ENCODE results near the gene INTS1.

Gene INTS1, protein sequence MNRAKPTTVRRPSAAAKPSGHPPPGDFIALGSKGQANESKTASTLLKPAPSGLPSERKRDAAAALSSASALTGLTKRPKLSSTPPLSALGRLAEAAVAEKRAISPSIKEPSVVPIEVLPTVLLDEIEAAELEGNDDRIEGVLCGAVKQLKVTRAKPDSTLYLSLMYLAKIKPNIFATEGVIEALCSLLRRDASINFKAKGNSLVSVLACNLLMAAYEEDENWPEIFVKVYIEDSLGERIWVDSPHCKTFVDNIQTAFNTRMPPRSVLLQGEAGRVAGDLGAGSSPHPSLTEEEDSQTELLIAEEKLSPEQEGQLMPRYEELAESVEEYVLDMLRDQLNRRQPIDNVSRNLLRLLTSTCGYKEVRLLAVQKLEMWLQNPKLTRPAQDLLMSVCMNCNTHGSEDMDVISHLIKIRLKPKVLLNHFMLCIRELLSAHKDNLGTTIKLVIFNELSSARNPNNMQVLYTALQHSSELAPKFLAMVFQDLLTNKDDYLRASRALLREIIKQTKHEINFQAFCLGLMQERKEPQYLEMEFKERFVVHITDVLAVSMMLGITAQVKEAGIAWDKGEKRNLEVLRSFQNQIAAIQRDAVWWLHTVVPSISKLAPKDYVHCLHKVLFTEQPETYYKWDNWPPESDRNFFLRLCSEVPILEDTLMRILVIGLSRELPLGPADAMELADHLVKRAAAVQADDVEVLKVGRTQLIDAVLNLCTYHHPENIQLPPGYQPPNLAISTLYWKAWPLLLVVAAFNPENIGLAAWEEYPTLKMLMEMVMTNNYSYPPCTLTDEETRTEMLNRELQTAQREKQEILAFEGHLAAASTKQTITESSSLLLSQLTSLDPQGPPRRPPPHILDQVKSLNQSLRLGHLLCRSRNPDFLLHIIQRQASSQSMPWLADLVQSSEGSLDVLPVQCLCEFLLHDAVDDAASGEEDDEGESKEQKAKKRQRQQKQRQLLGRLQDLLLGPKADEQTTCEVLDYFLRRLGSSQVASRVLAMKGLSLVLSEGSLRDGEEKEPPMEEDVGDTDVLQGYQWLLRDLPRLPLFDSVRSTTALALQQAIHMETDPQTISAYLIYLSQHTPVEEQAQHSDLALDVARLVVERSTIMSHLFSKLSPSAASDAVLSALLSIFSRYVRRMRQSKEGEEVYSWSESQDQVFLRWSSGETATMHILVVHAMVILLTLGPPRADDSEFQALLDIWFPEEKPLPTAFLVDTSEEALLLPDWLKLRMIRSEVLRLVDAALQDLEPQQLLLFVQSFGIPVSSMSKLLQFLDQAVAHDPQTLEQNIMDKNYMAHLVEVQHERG (N-terminal part only)

DNA sequence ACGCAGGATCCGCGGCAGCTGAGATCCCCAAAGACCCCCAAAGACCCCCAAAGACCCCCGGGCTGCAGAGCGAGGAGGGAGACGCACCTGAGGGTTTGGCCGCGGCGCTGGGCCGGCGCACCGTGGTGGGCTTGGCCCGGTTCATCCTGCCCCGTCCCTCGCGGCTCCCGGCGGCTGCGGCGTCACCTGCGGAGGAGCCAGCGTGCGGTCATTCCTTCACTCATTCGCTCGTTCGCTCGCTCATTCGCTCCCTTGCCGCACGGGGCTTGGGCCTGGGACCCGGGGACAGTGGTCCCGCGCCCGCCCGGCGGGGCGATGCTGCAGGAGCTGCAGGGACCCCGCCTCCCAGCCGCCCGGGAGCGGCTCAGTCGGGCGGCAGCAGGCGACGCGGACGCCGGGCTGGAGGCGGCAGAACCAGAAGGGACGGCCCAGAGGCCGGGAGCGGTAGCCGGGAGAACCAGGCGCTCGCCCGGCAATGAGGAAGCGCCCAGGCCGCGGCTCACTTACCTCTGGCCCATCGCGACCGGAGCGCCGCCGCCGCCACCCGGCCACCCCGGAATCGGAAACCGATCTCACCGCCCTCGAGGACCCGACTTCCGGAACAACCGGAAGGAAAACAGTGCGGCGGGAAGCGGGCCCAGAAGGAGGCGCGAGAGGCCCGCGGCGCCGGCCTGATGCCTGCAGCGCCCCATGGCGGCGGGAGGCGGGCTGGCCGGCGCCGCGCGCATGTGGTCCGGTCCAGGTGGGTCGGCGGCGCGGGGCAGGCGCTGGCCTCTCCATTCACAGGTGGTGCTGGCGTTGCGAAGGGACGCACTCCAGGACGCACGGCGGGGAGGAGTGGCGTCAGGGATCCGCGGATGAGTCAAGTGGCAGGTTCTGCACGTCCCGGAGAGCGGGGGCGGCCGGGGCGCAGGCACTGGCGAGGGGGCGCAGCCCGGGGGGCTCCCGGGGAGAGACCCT is at the start of gene INTS1:
Gene INTS1, minus strand, starts transcription at position 574 of the 960 bp plus-strand sequence. Its CDS starts 429 bp downstream, at position 145.
- DNase-seq = peak; percentile 95

DNA sequence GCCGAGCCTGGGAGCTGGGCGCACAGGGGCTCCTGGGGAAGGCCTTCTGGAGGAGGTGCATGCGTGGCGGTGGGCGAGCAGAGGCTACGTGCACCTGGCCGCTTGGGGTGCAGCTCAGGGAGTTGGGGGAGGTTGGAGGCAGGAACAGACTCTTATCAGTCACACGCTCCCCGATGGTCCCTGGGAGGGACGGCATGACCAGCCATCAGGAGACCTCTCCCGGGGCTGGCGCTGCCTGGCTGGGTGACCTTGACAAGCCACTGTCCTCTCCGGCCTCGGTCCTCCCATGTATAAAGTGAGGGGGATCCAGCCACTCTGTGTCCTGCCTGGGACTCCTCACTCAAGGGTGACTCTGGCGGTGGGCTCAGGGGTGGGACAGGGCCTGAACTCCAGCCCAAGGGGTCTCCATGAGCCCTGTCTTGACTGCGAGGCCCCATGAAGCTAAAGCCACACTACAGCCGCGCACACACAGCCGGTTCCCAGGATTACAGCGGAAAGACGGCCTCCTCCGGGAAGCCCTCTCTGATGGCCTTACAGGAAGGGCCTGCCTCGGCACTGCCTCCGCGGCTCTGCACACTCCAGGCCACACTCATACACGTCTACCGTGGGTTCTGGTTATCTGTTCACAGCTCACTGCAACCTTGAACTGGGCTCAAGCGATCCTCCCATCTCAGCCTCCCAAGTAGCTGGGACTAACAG is 49.5 kb upstream of the INTS1 start:
- no peak for DNase-seq

- DNase-seq = no peak
Measured at GRCh38 chr7:1552200-1552599, 48.0 kb upstream of the INTS1 start.

DNA sequence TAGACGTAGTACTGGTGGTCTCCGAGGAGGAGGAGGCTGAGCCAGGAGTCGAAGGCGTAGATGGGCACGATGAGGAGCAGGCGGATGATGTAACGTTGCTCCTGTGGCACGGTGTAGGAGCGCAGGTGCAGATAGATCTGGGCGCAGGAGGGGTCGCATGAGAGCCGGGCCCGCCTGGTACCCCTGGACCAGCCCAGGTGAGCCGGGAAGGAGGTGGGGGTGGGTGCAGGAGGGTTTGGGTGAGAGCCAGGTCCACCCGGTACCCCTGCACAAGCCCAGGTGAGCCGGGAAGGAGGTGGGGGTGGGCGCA is 46.6 kb upstream of the INTS1 start:
- DNase-seq = no peak

GRCh38 chr7:1550005-1550845 is 46.0 kb upstream of the INTS1 start:
- DNase-seq = no peak

- DNase-seq = no peak
Measured at GRCh38 chr7:1549357-1550004, 45.3 kb upstream of the INTS1 start.

DNA sequence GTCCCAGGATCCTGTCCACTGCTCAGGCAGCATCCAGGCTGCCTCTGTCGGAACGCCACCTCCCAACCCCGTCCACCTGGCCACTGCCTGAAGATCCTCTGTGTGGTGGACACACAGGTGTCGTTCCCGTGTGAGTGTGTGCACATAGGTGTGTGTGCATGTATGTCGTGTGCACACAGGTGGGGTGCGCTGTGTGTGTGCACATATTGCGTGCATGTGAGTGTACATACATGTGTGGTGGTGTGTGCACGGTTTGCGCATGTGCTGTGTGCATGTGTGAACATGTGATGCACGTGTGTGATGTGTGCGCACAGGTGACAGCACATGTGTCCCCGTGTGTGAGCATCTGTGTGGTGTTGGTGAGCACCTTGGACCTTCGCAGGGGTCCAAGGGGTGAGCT is 44.8 kb upstream of the INTS1 start:
- no peak for DNase-seq

GRCh38 chr7:1548438-1548831 is 44.2 kb upstream of the INTS1 start:
- DNase-seq = peak; percentile 54

GRCh38 chr7:1547777-1548437 is 43.7 kb upstream of the INTS1 start:
- DNase-seq = no peak

- no peak for DNase-seq
Measured at GRCh38 chr7:1546909-1547776, 43.0 kb upstream of the INTS1 start.

DNA sequence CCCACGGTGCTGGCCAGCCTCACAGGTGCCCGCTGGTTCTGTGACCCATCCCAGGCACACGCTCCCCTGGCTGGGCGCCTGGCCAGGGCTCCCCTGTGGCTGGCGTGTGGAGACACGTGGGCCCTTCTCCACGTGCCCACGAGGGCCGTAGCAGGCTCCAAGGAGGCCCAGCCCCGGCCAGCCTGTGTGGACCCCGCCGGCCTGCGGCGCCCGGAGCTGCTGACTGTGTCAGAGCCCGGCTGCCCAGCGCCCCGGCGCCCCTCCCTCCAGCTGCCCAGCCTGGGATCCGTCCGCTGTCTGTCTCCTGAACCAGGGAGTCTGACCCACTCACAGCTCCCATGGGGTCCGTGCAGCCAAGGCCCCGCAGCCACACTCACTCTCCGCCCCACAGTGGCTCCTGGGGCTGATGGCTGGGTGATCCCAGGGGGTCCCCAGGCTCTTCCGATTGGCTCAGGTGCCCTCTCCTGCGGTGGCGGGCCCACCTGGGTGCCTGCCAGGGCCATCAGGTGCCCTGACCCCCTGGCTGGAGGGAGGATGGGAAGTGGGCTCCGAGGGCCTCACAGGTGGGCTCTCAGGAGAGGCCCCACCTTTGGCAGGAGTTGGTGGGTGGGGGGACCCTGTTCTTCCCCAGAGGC is 42.2 kb upstream of the INTS1 start:
- no peak for DNase-seq

- no peak for DNase-seq
Measured at GRCh38 chr7:1545417-1546246, 41.4 kb upstream of the INTS1 start.

GRCh38 chr7:1544896-1545416 is 40.8 kb upstream of the INTS1 start:
- DNase-seq = no peak

DNA sequence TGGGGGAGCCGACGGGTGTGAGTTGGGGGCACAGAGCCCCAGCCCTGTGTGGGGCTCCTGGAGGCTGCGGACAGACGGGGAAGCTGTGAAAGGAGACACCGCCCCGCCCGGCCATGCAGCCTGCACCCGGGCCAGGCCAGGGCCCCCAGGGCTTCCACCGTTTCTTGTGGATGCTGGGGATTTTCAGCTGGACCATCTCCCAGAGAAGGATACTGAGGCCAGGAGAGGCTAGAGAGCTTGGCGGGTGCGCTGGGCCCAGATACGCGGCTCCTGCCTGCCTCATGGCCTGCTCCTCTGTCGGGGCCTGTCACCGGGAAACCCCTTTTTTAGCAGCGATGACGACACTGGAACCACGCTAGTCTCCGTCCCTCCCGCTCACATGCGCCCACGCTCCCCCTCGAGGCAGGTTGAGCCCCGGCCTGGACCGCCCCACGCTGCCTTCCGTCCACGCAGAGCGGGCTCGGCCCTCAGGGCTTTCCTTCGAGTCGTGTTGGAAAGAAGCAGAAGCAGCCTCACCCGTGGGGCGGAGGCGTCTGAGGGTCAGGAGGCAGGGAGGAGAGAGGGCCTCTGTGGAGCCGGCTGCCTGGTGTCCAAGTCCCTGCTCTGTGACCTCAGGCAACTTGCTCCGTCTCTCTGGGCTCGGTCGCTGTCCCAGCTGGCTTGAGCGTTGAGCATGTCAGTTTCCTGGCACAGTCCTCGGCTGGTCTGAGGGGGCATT is 40.1 kb upstream of the INTS1 start:
- DNase-seq = no peak

DNA sequence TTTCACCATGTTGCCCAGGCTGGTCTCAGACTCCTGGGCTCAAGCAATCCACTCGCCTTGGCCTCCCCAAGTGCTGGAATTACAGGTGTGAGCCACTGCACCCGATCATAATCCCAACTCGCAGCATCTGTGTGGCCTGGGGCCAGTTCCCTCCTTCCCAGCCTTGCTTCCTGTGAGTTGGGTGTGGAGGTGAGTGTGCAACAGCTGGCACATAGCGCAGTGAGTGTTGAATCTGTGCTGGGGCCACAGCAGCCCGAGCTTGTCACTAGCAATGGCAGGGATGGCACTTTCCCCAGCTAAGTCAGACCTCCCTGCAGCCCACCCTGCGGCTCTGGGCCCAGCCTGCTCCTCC is 39.6 kb upstream of the INTS1 start:
- DNase-seq = no peak

Measured in hematopoietic multipotent progenitor cell treated with erythropoietin and hydrocortisone succinate and interleukin-3 and kit ligand, for 6 days (in vitro differentiated cells).